ENCODE results near the gene PPP2R2D.

DNA sequence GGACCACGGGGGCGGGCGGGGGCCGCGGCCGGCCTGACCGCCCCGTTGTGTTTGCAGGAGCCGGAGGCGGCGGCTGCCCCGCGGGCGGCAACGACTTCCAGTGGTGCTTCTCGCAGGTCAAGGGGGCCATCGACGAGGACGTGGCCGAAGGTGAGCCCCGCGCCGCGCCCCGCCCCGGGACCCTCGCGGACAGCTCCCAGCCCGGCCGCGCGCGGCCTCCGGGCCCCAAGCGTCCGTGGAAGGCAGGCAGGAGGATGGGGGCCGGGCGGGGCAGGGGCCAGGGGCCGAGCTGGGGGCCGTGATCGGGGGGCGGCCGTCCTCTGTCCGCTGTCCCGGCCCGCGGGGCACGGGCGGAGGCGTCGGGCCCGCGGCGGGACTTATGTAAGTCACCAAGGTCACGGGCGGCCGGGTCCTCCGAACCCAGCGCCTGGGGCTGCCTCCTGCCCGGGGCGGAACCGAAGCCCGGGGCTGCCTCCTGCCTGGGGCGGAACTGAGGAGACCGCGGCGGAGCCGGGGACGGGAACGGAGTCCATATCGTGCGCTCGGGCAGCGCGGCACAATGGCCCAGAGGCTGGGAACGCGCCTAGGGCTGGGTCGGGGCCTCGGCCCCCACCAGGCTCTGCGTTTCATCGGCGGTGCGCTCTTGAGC lies 497 bp downstream of the PPP2R2D start:
- TF ChIP-seq, protein P1, sequence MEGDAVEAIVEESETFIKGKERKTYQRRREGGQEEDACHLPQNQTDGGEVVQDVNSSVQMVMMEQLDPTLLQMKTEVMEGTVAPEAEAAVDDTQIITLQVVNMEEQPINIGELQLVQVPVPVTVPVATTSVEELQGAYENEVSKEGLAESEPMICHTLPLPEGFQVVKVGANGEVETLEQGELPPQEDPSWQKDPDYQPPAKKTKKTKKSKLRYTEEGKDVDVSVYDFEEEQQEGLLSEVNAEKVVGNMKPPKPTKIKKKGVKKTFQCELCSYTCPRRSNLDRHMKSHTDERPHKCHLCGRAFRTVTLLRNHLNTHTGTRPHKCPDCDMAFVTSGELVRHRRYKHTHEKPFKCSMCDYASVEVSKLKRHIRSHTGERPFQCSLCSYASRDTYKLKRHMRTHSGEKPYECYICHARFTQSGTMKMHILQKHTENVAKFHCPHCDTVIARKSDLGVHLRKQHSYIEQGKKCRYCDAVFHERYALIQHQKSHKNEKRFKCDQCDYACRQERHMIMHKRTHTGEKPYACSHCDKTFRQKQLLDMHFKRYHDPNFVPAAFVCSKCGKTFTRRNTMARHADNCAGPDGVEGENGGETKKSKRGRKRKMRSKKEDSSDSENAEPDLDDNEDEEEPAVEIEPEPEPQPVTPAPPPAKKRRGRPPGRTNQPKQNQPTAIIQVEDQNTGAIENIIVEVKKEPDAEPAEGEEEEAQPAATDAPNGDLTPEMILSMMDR (IDR thresholded peaks at IDR 0.05 in 4 of 5, conservative IDR thresholded peaks at IDR 0.05 in 1 of 5): no peak
- no peak for TF ChIP-seq POLR2A (IDR thresholded peaks at IDR 0.05)

All from gastrocnemius medialis (tissue), 4 donors.